Motor neuron (in vitro differentiated cells): ENCODE data around the gene MAST1. TPM values are rescaled to one million over a fixed set of nuclear protein-coding genes. Genes with fewer than 3 reads are reported as not detected.

Experiments used
- ATAC-seq, 8 experiments: fragments of 200-7000 bp; cut with Tn5 transposase; replicated peaks in 6 of 8; 2 replicates each; pipeline ENCODE4 v1.8.0; 2021; ENCODE audit warnings: mild to moderate bottlenecking in 8 of 8, moderate library complexity in 8 of 8
- H3K27ac ChIP-seq, 2 donors: fragments of 250-450 bp; sonication (Bioruptor Pico); 2 replicates each; pipeline ENCODE4 v1.9.0; 2021; ENCODE audit warnings: antibody characterized with exemption in 2 of 2, mild to moderate bottlenecking in 2 of 2, moderate library complexity in 1 of 2
- H3K4me1 ChIP-seq, 2 donors: fragments of 250-450 bp; sonication (Bioruptor Pico); replicated peaks in 1 of 2; 2 replicates each; pipeline ENCODE4 v1.6.1; 2021; ENCODE audit warnings: antibody characterized with exemption in 2 of 2, mild to moderate bottlenecking in 2 of 2, moderate library complexity in 1 of 2
- H3K4me3 ChIP-seq, 5 donors: fragments of 250-450 bp; sonication (Bioruptor Pico); 2 replicates each; pipeline ENCODE4 v1.9.0; 2021; ENCODE audit warnings: antibody characterized with exemption in 5 of 5, mild to moderate bottlenecking in 5 of 5, moderate library complexity in 4 of 5
- WGBS, 10 experiments: fragments of 450-650 bp; shearing (Covaris generic); methylation state at CpG; one replicate each; pipeline ENCODE4 v1.0.0; 2022; 5-methylcytosine and 5-hydroxymethylcytosine counted together
- in situ Hi-C, 9 experiments: fragments of 400-800 bp; cut with MboI; loops; one replicate each; pipeline ENCODE4 v1.15.0; 2021; ENCODE audit warnings: low sequenced_read_pairs in 9 of 9, low pct_unique_long_range_greater_than_20kb in 2 of 9; ENCODE audit not compliant: unreplicated experiment in 9 of 9
- total RNA-seq, 8 experiments: library from RNA; unstranded; fragments of 300-600 nt; gene quantifications; 2 replicates each; pipeline versions ENCODE4 v1.2.3 to v1.2.4, GENCODE V29; 2022

MAST1 gene
- total RNA-seq = 10 to 100 TPM in 5 of 8 experiments, 1 to 10 TPM in 1, under 1 TPM in 2; 0.25 to 41.1 (median 16.6) TPM

GRCh38 chr19:12838182-12838885 lies at the start of gene MAST1:
Gene MAST1, plus strand, starts transcription at chr19:12838515. Its CDS starts 58 bp downstream, at chr19:12838573.
- WGBS, 10 experiments = no CpG with 5 or more reads among the region's 69 CpGs
- peaks cover 22 to 24% of the 10 kb centered on the region in 2 donors for H3K4me1 ChIP-seq
- H3K27ac ChIP-seq = peak within 1 kb of the TSS; percentile 71 to 94
- in situ Hi-C loops = no loop called here
- H3K4me3 ChIP-seq = peak within 1 kb of the TSS; percentile 44 to 92 (median 67)
- peak; percentile 49 to 73 (median 58) for ATAC-seq

- Histone ChIP-seq H3K4me1 (peaks cover 35 to 43% of the 10 kb centered on the region in 2 donors), H3K4me3 (peak overlapping the region in 2 of 5 donors; percentile 2 to 55), H3K27ac (peak overlapping the region; percentile 9 to 52)
- WGBS, 10 experiments = 0% methylated on average over 3 of the region's 12 CpGs; no CpG with 5 or more reads in 9 of the 10 experiments
- in situ Hi-C loops = no loop called here
- no peak for ATAC-seq
Observed at GRCh38 chr19:12788682-12789097, 49.6 kb upstream of the MAST1 start.

- Histone ChIP-seq H3K4me1 (peaks cover 29 to 40% of the 10 kb centered on the region in 2 donors), H3K27ac (peak overlapping the region in 1 of 2 donors; percentile 52), H3K4me3 (peak overlapping the region in 4 of 5 donors; percentile 2 to 91 (median 54))
- WGBS, 10 experiments = 0 to 51% (median 39%) methylated on average over 3 to 6 of the region's 46 CpGs; no CpG with 5 or more reads in 7 of the 10 experiments
- ATAC-seq = peak in 2 of 8 experiments; percentile 0 to 2
- in situ Hi-C loops = no loop called here
Observed at GRCh38 chr19:12789098-12789903, 49.0 kb upstream of the MAST1 start.

- ATAC-seq = peak; percentile 17 to 60 (median 48)
- in situ Hi-C loops = no loop called here
- 0% methylated on average over 6 of the region's 56 CpGs; no CpG with 5 or more reads in 9 of the 10 experiments for WGBS, 10 experiments
- H3K4me3 ChIP-seq = peak overlapping the region; percentile 18 to 91 (median 52)
- H3K27ac ChIP-seq = peak overlapping the region in 1 of 2 donors; percentile 52
- peaks cover 23 to 32% of the 10 kb centered on the region in 2 donors for H3K4me1 ChIP-seq
Observed at GRCh38 chr19:12789904-12790619, 48.3 kb upstream of the MAST1 start.

GRCh38 chr19:12790628-12791344 lies 47.5 kb upstream of the MAST1 start:
- in situ Hi-C loops = no loop called here
- Histone ChIP-seq H3K4me3 (peak overlapping the region; percentile 41 to 91 (median 52)), H3K27ac (peak overlapping the region in 1 of 2 donors; percentile 20), H3K4me1 (peaks cover 23 to 30% of the 10 kb centered on the region in 2 donors)
- 0 to 20% (median 8%) methylated on average over 1 to 7 of the region's 22 CpGs; no CpG with 5 or more reads in 3 of the 10 experiments for WGBS, 10 experiments
- no peak for ATAC-seq

GRCh38 chr19:12791345-12792050 lies 46.8 kb upstream of the MAST1 start, which contains the start of gene JUNB:
Gene JUNB, plus strand, starts transcription at chr19:12791486. Its CDS starts 286 bp downstream, at chr19:12791772.
- in situ Hi-C loops = no loop called here
- peak within 1 kb of the TSS; percentile 56 to 75 for H3K27ac ChIP-seq
- 0 to 10% (median 0%) methylated on average over 2 to 9 of the region's 73 CpGs; no CpG with 5 or more reads in 7 of the 10 experiments for WGBS, 10 experiments
- peak; percentile 8 to 67 (median 56) for ATAC-seq
- peak within 1 kb of the TSS; percentile 41 to 91 (median 52) for H3K4me3 ChIP-seq
- H3K4me1 ChIP-seq = peaks cover 26 to 33% of the 10 kb centered on the region in 2 donors

GRCh38 chr19:12792051-12792852 lies 46.1 kb upstream of the MAST1 start:
- in situ Hi-C loops = no loop called here
- 0% methylated on average over 3 to 10 of the region's 84 CpGs; no CpG with 5 or more reads in 7 of the 10 experiments for WGBS, 10 experiments
- Histone ChIP-seq H3K4me1 (peaks cover 26 to 33% of the 10 kb centered on the region in 2 donors), H3K27ac (peak overlapping the region; percentile 56 to 75), H3K4me3 (peak overlapping the region; percentile 41 to 91 (median 52))
- ATAC-seq = peak in 2 of 8 experiments; percentile 0

- peak in 1 of 8 experiments; percentile 0 for ATAC-seq
- peak overlapping the region; percentile 41 to 91 (median 52) for H3K4me3 ChIP-seq
- WGBS, 10 experiments = 0% methylated on average over 5 to 6 of the region's 22 CpGs; no CpG with 5 or more reads in 8 of the 10 experiments
- peak overlapping the region; percentile 56 to 75 for H3K27ac ChIP-seq
- in situ Hi-C loops = no loop called here
- peaks cover 26 to 33% of the 10 kb centered on the region in 2 donors for H3K4me1 ChIP-seq
Observed at GRCh38 chr19:12792853-12793289, 45.4 kb upstream of the MAST1 start.

- 0 to 20% (median 10%) methylated on average over 1 to 13 of the region's 81 CpGs; no CpG with 5 or more reads in 6 of the 10 experiments for WGBS, 10 experiments
- peak overlapping the region; percentile 41 to 91 (median 52) for H3K4me3 ChIP-seq
- H3K4me1 ChIP-seq = peaks cover 22 to 27% of the 10 kb centered on the region in 2 donors
- no peak overlapping the region for H3K27ac ChIP-seq
- in situ Hi-C loops = no loop called here
- peak; percentile 2 to 54 (median 38) for ATAC-seq
Observed at GRCh38 chr19:12793290-12794195, 44.8 kb upstream of the MAST1 start.
